GM12874 (cell line): ENCODE measurements around the gene TGDS.

Source experiments
- CTCF ChIP-seq: IDR thresholded peaks from 2 replicates; pipeline ENCODE4 v1.5.1; 2011; ENCODE audit warnings: low read depth, mild to moderate bottlenecking, control low read depth, low read length, moderate library complexity; ENCODE audit not compliant: insufficient read depth

The TGDS gene

GRCh38 chr13:94608586-94608985, 12.6 kb upstream of the TGDS start:
- TF ChIP-seq CTCF, result no peak

GRCh38 chr13:94607939-94608338, 12.0 kb upstream of the TGDS start:
- no peak for TF ChIP-seq CTCF

- no peak for TF ChIP-seq CTCF
These were observed 11.1 kb upstream of the TGDS start for GRCh38 chr13:94607056-94607455.

GRCh38 chr13:94602467-94602866, 6.5 kb upstream of the TGDS start:
- TF ChIP-seq CTCF, result no peak

- TF ChIP-seq CTCF, result no peak
These were observed 5.8 kb upstream of the TGDS start, which contains the start of gene GPR180 for GRCh38 chr13:94601446-94602431. Gene GPR180, plus strand, starts transcription at chr13:94601857. Its CDS starts 71 bp downstream, at chr13:94601928.

- no peak for TF ChIP-seq CTCF
These were observed 3.9 kb upstream of the TGDS start for GRCh38 chr13:94599877-94600276.

GRCh38 chr13:94598281-94598680, 2.3 kb upstream of the TGDS start:
- TF ChIP-seq CTCF, result no peak
